HepG2 (cell line): Measurements from ENCODE around the gene SLC43A1. TPM values are rescaled to one million over a fixed set of nuclear protein-coding genes. Genes with fewer than 3 reads are reported as not detected.
A peak's percentile ranks its signal among the peaks of the same experiment; 100 is the strongest.

ENCODE experiments used
- CBX1 ChIP-seq: IDR thresholded peaks from one replicate; pipeline ENCODE4 v1.6.1; 2016; ENCODE audit warnings: antibody characterized with exemption, low read depth
- FOSL1 ChIP-seq: sonication (generic); formaldehyde crosslinking; IDR thresholded peaks from 2 replicates; pipeline ENCODE4 v1.9.0; 2021; ENCODE audit warnings: missing genetic modification reagents, borderline replicate concordance
- JUND ChIP-seq: sonication (generic); formaldehyde crosslinking; IDR thresholded peaks from 2 replicates; pipeline ENCODE4 v1.8.0; 2022; ENCODE audit warnings: mild to moderate bottlenecking, missing genetic modification reagents
- KDM4B ChIP-seq: sonication (generic); formaldehyde crosslinking; IDR thresholded peaks from 2 replicates; pipeline ENCODE4 v1.4.0; 2020; ENCODE audit warnings: missing genetic modification reagents
- MIXL1 ChIP-seq: IDR thresholded peaks from 2 replicates; pipeline ENCODE4 v1.6.1; 2016
- MZF1 ChIP-seq: sonication (generic); formaldehyde crosslinking; IDR thresholded peaks from 2 replicates; pipeline ENCODE4 v1.8.1; 2023; ENCODE audit warnings: mild to moderate bottlenecking, missing genetic modification reagents, borderline replicate concordance
- POLR2G ChIP-seq: fragments of 200-400 bp; formaldehyde crosslinking; IDR thresholded peaks from 2 replicates; pipeline ENCODE4 v1.6.1; 2018; ENCODE audit warnings: mild to moderate bottlenecking, low read depth, low read length, moderate library complexity
- REL ChIP-seq: sonication (generic); formaldehyde crosslinking; conservative IDR thresholded peaks from 2 replicates; pipeline ENCODE4 v1.8.0; 2022; ENCODE audit warnings: mild to moderate bottlenecking, missing genetic modification reagents, moderate library complexity
- SNAI1 ChIP-seq: sonication (generic); formaldehyde crosslinking; IDR thresholded peaks from 2 replicates; pipeline ENCODE4 v1.5.0; 2020; ENCODE audit warnings: mild to moderate bottlenecking, missing genetic modification reagents, borderline replicate concordance
- SNRNP70 ChIP-seq: fragments of 200-400 bp; formaldehyde crosslinking; IDR thresholded peaks from 2 replicates; pipeline ENCODE4 v1.6.1; 2017; ENCODE audit warnings: mild to moderate bottlenecking, low read depth, low read length, moderate library complexity
- ZNF33A ChIP-seq: sonication (generic); formaldehyde crosslinking; IDR thresholded peaks from 2 replicates; pipeline ENCODE4 v1.5.1; 2020; ENCODE audit warnings: missing genetic modification reagents, mild to moderate bottlenecking, moderate library complexity, borderline replicate concordance
- ZNF772 ChIP-seq: sonication (generic); formaldehyde crosslinking; IDR thresholded peaks from 2 replicates; pipeline ENCODE4 v1.5.0; 2020; ENCODE audit warnings: mild to moderate bottlenecking, missing genetic modification reagents
- ZNF777 ChIP-seq: sonication (generic); formaldehyde crosslinking; IDR thresholded peaks from 2 replicates; pipeline ENCODE4 v1.4.0; 2020; ENCODE audit warnings: missing genetic modification reagents
- ZNF883 ChIP-seq: sonication (generic); formaldehyde crosslinking; IDR thresholded peaks from 2 replicates; pipeline ENCODE4 v1.5.1; 2020; ENCODE audit warnings: mild to moderate bottlenecking, missing genetic modification reagents; ENCODE audit errors: not compliant biosample characterization
- ZSCAN25 ChIP-seq: sonication (generic); formaldehyde crosslinking; IDR thresholded peaks from 2 replicates; pipeline ENCODE4 v1.8.0; 2022; ENCODE audit warnings: mild to moderate bottlenecking, missing genetic modification reagents
- polyA plus RNA-seq, 8 experiments: library from polyadenylated mRNA; depleted of rRNA in 3 of 8; stranded (reverse) in 7 of 8; unstranded in 1 of 8; fragments of >200 nt; fragmentation: Illumina TruSeq in 4 of 8; extraction: Trizol in 4 of 8; gene quantifications; 2 replicates each; pipeline versions ENCODE4 v1.2.1 to v1.2.3, GENCODE V29; 2011 to 2016; ENCODE audit warnings: low read depth in 4 of 8, missing spikeins in 1 of 8, mixed read lengths in 1 of 8; ENCODE audit not compliant: insufficient read depth in 1 of 8
- total RNA-seq, 5 experiments: library from RNA; depleted of rRNA; stranded (reverse); fragments of >200 nt; fragmentation: Illumina TruSeq; extraction: Trizol; gene quantifications; 2 replicates each; pipeline ENCODE4 v1.2.3, GENCODE V29; 2016; ENCODE audit warnings: low read depth in 1 of 5
- TF ChIP-seq, protein P1 (sequence below): sonication (generic); formaldehyde crosslinking; IDR thresholded peaks from 2 replicates; pipeline ENCODE4 v1.4.0; 2020; ENCODE audit warnings: missing genetic modification reagents
- TF ChIP-seq, protein P2 (sequence below): sonication (generic); formaldehyde crosslinking; IDR thresholded peaks from 2 replicates; pipeline ENCODE4 v1.4.0; 2020; ENCODE audit warnings: missing genetic modification reagents; ENCODE audit errors: not compliant biosample characterization
- TF ChIP-seq, protein P3 (sequence below): sonication (generic); formaldehyde crosslinking; IDR thresholded peaks from 2 replicates; pipeline ENCODE4 v1.9.0; 2022; ENCODE audit warnings: low read depth, missing genetic modification reagents
- TF ChIP-seq, protein P4 (sequence below): sonication (generic); formaldehyde crosslinking; IDR thresholded peaks from 2 replicates; pipeline ENCODE4 v1.8.1; 2022; ENCODE audit warnings: mild to moderate bottlenecking, missing genetic modification reagents
- TF ChIP-seq, protein P5 (sequence below): sonication (generic); formaldehyde crosslinking; IDR thresholded peaks from 2 replicates; pipeline ENCODE4 v1.4.0; 2020; ENCODE audit warnings: mild to moderate bottlenecking, missing genetic modification reagents
- TF ChIP-seq, protein P6 (sequence below): sonication (generic); formaldehyde crosslinking; IDR thresholded peaks from 2 replicates; pipeline ENCODE4 v1.4.0; 2020; ENCODE audit warnings: missing genetic modification reagents

Gene SLC43A1
- total and polyA plus RNA-seq, 2 of the 13 experiments (the other 11 are each of a cell fraction or from before 2014, with no cell fraction given) = 72.3 to 87.6 TPM

DNA sequence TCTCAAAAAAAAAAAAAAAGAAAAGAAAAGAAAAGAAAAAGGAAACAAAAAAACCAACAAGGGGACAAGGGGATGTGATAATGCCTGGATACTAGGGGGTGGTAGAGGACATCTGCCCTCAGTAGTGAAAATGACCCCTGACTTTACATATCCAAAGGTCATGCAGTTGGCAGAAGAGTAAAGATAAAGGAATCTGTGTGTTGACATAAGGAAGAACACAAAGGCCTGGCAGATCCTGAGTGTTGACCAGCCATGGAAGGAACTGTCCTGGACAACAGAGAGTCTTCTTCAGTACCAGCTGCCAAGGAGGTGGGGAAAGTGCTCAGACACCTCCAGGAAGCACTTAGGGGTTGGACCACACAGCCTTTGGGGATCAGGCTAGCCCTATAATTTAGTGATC lies 12.6 kb downstream of the SLC43A1 start (continued):
- TF ChIP-seq, protein P1, sequence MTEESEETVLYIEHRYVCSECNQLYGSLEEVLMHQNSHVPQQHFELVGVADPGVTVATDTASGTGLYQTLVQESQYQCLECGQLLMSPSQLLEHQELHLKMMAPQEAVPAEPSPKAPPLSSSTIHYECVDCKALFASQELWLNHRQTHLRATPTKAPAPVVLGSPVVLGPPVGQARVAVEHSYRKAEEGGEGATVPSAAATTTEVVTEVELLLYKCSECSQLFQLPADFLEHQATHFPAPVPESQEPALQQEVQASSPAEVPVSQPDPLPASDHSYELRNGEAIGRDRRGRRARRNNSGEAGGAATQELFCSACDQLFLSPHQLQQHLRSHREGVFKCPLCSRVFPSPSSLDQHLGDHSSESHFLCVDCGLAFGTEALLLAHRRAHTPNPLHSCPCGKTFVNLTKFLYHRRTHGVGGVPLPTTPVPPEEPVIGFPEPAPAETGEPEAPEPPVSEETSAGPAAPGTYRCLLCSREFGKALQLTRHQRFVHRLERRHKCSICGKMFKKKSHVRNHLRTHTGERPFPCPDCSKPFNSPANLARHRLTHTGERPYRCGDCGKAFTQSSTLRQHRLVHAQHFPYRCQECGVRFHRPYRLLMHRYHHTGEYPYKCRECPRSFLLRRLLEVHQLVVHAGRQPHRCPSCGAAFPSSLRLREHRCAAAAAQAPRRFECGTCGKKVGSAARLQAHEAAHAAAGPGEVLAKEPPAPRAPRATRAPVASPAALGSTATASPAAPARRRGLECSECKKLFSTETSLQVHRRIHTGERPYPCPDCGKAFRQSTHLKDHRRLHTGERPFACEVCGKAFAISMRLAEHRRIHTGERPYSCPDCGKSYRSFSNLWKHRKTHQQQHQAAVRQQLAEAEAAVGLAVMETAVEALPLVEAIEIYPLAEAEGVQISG (CRISPR knock-in tag) = 0 out of 2 replicates have a peak, but pooled peaks have one; percentile 38
- no peak for TF ChIP-seq POLR2G
- TF ChIP-seq CBX1 = no peak
- TF ChIP-seq JUND (CRISPR knock-in tag) = no peak
- TF ChIP-seq, protein P2, sequence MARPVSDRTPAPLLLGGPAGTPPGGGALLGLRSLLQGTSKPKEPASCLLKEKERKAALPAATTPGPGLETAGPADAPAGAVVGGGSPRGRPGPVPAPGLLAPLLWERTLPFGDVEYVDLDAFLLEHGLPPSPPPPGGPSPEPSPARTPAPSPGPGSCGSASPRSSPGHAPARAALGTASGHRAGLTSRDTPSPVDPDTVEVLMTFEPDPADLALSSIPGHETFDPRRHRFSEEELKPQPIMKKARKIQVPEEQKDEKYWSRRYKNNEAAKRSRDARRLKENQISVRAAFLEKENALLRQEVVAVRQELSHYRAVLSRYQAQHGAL (CRISPR knock-in tag) = no peak
- TF ChIP-seq ZNF883 (CRISPR knock-in tag) = no peak
- TF ChIP-seq, protein P3, sequence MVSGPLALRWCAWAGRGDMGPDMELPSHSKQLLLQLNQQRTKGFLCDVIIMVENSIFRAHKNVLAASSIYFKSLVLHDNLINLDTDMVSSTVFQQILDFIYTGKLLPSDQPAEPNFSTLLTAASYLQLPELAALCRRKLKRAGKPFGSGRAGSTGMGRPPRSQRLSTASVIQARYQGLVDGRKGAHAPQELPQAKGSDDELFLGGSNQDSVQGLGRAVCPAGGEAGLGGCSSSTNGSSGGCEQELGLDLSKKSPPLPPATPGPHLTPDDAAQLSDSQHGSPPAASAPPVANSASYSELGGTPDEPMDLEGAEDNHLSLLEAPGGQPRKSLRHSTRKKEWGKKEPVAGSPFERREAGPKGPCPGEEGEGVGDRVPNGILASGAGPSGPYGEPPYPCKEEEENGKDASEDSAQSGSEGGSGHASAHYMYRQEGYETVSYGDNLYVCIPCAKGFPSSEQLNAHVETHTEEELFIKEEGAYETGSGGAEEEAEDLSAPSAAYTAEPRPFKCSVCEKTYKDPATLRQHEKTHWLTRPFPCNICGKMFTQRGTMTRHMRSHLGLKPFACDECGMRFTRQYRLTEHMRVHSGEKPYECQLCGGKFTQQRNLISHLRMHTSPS (CRISPR knock-in tag) = peak; percentile 86
- TF ChIP-seq ZSCAN25 (CRISPR knock-in tag) = no peak
- no peak for TF ChIP-seq KDM4B (CRISPR knock-in tag)
- TF ChIP-seq, protein P4, sequence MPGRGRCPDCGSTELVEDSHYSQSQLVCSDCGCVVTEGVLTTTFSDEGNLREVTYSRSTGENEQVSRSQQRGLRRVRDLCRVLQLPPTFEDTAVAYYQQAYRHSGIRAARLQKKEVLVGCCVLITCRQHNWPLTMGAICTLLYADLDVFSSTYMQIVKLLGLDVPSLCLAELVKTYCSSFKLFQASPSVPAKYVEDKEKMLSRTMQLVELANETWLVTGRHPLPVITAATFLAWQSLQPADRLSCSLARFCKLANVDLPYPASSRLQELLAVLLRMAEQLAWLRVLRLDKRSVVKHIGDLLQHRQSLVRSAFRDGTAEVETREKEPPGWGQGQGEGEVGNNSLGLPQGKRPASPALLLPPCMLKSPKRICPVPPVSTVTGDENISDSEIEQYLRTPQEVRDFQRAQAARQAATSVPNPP = no peak
- TF ChIP-seq MIXL1 (CRISPR knock-in tag) = peak; percentile 68; the same call in 1 of the 2 replicates
- TF ChIP-seq, protein P5, sequence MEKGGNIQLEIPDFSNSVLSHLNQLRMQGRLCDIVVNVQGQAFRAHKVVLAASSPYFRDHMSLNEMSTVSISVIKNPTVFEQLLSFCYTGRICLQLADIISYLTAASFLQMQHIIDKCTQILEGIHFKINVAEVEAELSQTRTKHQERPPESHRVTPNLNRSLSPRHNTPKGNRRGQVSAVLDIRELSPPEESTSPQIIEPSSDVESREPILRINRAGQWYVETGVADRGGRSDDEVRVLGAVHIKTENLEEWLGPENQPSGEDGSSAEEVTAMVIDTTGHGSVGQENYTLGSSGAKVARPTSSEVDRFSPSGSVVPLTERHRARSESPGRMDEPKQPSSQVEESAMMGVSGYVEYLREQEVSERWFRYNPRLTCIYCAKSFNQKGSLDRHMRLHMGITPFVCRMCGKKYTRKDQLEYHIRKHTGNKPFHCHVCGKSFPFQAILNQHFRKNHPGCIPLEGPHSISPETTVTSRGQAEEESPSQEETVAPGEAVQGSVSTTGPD (CRISPR knock-in tag) = no peak
- TF ChIP-seq SNRNP70 = no peak
- no peak for TF ChIP-seq ZNF772 (CRISPR knock-in tag)
- TF ChIP-seq SNAI1 (CRISPR knock-in tag) = no peak
- TF ChIP-seq REL (CRISPR knock-in tag) = no peak
- no peak for TF ChIP-seq ZNF33A
- TF ChIP-seq FOSL1 (CRISPR knock-in tag) = no peak
- no peak for TF ChIP-seq ZNF777
- no peak for TF ChIP-seq MZF1 (CRISPR knock-in tag)
- TF ChIP-seq, protein P6, sequence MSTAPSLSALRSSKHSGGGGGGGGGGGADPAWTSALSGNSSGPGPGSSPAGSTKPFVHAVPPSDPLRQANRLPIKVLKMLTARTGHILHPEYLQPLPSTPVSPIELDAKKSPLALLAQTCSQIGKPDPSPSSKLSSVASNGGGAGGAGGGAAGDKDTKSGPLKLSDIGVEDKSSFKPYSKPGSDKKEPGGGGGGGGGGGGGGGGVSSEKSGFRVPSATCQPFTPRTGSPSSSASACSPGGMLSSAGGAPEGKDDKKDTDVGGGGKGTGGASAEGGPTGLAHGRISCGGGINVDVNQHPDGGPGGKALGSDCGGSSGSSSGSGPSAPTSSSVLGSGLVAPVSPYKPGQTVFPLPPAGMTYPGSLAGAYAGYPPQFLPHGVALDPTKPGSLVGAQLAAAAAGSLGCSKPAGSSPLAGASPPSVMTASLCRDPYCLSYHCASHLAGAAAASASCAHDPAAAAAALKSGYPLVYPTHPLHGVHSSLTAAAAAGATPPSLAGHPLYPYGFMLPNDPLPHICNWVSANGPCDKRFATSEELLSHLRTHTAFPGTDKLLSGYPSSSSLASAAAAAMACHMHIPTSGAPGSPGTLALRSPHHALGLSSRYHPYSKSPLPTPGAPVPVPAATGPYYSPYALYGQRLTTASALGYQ (CRISPR knock-in tag) = peak; percentile 46; the same call in 1 of the 2 replicates
